ENCODE measurements around the gene KLK5. TPM values are rescaled to one million over a fixed set of nuclear protein-coding genes. Genes with fewer than 3 reads are reported as not detected.

KLK5 gene, protein sequence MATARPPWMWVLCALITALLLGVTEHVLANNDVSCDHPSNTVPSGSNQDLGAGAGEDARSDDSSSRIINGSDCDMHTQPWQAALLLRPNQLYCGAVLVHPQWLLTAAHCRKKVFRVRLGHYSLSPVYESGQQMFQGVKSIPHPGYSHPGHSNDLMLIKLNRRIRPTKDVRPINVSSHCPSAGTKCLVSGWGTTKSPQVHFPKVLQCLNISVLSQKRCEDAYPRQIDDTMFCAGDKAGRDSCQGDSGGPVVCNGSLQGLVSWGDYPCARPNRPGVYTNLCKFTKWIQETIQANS
- not detected in 2 replicates for total RNA-seq

DNA sequence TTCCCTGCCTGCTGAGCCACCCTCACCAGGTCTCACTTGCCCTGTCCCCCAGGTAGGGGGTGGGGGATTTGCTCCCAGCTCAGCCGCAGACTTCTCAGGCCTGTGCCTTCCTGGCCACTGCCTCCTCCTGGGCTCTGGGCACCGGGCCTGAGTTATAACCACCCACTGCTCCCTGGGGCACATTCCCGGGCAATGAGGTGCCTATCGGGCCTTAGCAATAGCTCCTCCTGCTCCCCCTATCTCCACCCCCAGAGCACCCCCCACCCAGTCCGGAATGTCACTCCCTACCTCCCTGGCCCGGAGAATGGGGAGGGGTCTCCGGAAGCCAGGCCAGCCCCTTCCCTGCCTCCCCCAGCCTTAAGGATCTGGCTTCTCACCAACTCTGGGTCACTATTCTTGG is at the start of gene KLK5:
Gene KLK5, minus strand, starts transcription at position 129 of the 400 bp plus-strand sequence. CDS start 381 bp downstream, outside the sequence.

DNA sequence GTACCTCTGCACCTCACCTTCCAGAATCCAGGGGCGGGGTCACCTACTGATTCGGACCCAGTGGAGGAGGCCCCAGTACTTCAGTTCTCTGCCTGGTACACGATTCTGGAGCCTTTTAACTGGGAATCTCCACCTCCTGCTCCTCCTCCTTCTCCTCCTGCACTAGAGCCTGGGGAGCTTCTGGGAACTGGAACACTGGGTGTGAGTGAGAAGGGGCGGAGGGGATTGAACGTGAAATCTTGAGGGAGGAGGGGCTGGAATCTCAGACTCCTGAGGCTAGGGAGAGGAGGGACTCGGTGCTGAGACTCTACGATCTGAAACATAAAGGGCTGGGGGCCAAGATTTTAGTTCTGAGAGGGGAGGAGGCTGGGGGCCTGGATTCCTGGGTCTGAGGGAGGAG is 48.7 kb upstream of the KLK5 start, which contains the start of gene KLK8:
Gene KLK8, minus strand, starts transcription at position 90 of the 400 bp plus-strand sequence. CDS start 437 bp downstream, outside the sequence.

DNA sequence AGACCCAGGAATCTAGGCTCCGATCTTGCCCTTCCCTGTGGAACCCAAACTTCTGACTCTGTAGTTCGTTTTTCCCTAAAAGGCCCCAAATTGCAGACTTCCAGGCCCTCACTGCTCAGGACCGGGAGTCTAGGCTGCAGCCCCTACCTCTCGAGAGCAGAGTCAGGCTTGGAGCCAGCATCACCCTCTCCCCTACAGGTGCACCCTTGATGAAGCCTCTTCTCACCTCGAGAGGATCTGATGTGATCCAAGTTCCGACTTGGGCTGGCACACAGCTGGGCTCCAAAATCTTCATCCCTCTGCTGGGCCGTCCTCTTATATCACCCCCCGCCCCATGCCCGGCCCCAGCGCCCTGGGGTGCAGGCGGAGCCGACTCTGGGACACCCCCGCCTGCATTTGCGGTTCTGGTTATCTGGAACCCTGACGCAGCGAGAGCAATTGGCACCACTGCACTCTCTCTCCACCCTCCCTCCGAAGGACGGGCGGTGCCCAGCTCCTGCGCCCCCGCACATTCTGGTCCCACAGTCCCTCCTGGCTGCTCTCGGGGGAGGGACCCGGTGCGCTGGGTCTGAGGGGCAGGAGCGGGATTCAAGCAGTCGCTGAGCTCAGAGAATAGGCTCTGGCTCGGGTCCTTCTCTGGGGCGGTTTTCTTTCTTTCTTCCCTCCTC is 30.9 kb upstream of the KLK5 start, which contains the start of gene KLK7:
Gene KLK7, minus strand, starts transcription at position 293 of the 668 bp plus-strand sequence. CDS start 1,518 bp downstream, outside the sequence.

DNA sequence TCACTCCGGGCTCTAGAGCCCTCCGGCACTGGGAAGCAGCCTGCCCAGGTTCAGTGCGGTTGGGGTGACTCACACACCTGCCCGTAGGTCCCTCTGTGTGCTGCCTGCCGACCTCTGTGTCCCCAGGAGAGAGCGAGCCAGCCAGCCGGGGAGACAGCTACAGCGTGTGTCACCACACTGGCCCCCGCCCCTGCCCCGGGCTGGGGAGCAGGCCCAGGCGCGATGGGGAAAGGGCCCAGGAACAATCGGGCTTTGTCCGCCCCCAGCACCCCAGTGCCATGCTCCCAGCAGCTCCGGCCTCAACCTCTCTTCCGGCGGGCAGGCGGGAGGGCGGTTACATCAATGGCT is 16.5 kb upstream of the KLK5 start, which contains the start of gene KLK6:
Gene KLK6, minus strand, starts transcription at position 179 of the 348 bp plus-strand sequence. CDS start 1,487 bp downstream, outside the sequence.

GRCh38 chr19:50911206-50912101 is 41.4 kb downstream of the KLK5 start, which contains the start of gene KLK4:
Gene KLK4 (minus strand): TSS chr19:50911395. CDS start chr19:50910738, 657 bp downstream.

Other genes starting within 250 kb of the KLK5 start
- 0.81 and 0.89 TPM in 2 replicates for gene SHANK1, start 233.2 kb downstream of the KLK5 start, total RNA-seq
- gene CLEC11A, start 229.7 kb downstream of the KLK5 start, total RNA-seq, result 8.3 and 21.4 TPM in 2 replicates
- gene GPR32, start 182.6 kb downstream of the KLK5 start, total RNA-seq, result not detected in 2 replicates
- not detected in 2 replicates for gene ACP4, start 162.6 kb downstream of the KLK5 start, total RNA-seq
- not detected in 2 replicates for gene KLK1, start 129.3 kb downstream of the KLK5 start, total RNA-seq
- gene KLK15, start 119.5 kb downstream of the KLK5 start, total RNA-seq, result not detected in 2 replicates
- not detected in 2 replicates for gene KLK3, start 98.1 kb downstream of the KLK5 start, total RNA-seq
- not detected in 2 replicates for gene KLK2, start 79.6 kb downstream of the KLK5 start, total RNA-seq
- gene KLK4, start 41.6 kb downstream of the KLK5 start, total RNA-seq, result not detected in 2 replicates
- 0.33 and 1.3 TPM in 2 replicates for gene KLK6, start 16.6 kb upstream of the KLK5 start, total RNA-seq
- 0.16 and 0.89 TPM in 2 replicates for gene KLK7, start 30.9 kb upstream of the KLK5 start, total RNA-seq
- gene KLK8, start 48.6 kb upstream of the KLK5 start, total RNA-seq, result not detected in 2 replicates
- gene KLK10, start 66.7 kb upstream of the KLK5 start, total RNA-seq, result 1.5 TPM in 1 of 2 replicates, not detected in the other
- not detected in 2 replicates for gene KLK11, start 73.6 kb upstream of the KLK5 start, total RNA-seq
- not detected in 2 replicates for gene KLK12, start 82.0 kb upstream of the KLK5 start, total RNA-seq
- gene KLK13, start 112.1 kb upstream of the KLK5 start, total RNA-seq, result not detected in 2 replicates
- 0.81 TPM in 1 of 2 replicates, not detected in the other for gene KLK14, start 129.8 kb upstream of the KLK5 start, total RNA-seq
- 11.0 and 12.2 TPM in 2 replicates for gene CTU1, start 155.4 kb upstream of the KLK5 start, total RNA-seq
- not detected in 2 replicates for gene SIGLEC9, start 171.9 kb upstream of the KLK5 start, total RNA-seq
- not detected in 2 replicates for gene SIGLEC7, start 189.3 kb upstream of the KLK5 start, total RNA-seq

Measured in mesangial cell (primary cell).